Tongue (tissue), 2 donors: ENCODE measurements around the gene FNDC5. TPM values are rescaled to one million over a fixed set of nuclear protein-coding genes. Genes with fewer than 3 reads are reported as not detected.

ENCODE experiments used
- DNase-seq: peaks from one replicate; pipeline ENCODE4 v3.0.0-alpha.2; 2015
- total RNA-seq: library from RNA; depleted of rRNA; stranded (reverse); fragments of >200 nt; gene quantifications from one replicate; pipeline ENCODE4 v1.2.3, GENCODE V29; 2014

Gene FNDC5
- total RNA-seq, 1 donor from 2014 or later: 125 TPM

GRCh38 chr1:32813941-32814739 is 56.6 kb downstream of the FNDC5 start:
- no peak for DNase-seq

Other genes starting within 250 kb of the FNDC5 start
- 18.2 TPM for gene ZBTB8OS, start 220.4 kb downstream of the FNDC5 start, total RNA-seq
- 147 TPM for gene RBBP4, start 219.7 kb downstream of the FNDC5 start, total RNA-seq
- gene SYNC, start 168.1 kb downstream of the FNDC5 start, total RNA-seq: 71.8 TPM
- gene YARS1, start 53.6 kb downstream of the FNDC5 start, total RNA-seq: 36.1 TPM
- 68.8 TPM for gene S100PBP, start 53.3 kb downstream of the FNDC5 start, total RNA-seq
- 0.21 TPM for gene HPCA, start 15.6 kb upstream of the FNDC5 start, total RNA-seq
- gene TMEM54, start 30.5 kb upstream of the FNDC5 start, total RNA-seq: 14.9 TPM
- 9.9 TPM for gene RNF19B, start 93.9 kb upstream of the FNDC5 start, total RNA-seq
- 109 TPM for gene AK2, start 166.0 kb upstream of the FNDC5 start, total RNA-seq
- 3.8 TPM for gene AZIN2, start 210.2 kb upstream of the FNDC5 start, total RNA-seq